Heart right ventricle (tissue), 16 donors: ENCODE data around the gene ATP6V0A1. TPM values are rescaled to one million over a fixed set of nuclear protein-coding genes. Genes with fewer than 3 reads are reported as not detected.
A peak's percentile ranks its signal among the peaks of the same experiment; 100 is the strongest.

Experiments
- ATAC-seq, 8 donors: fragments of 200-7000 bp; cut with Tn5 transposase; one replicate each; pipeline ENCODE4 v1.9.1; 2020; ENCODE audit warnings: mild to moderate bottlenecking in 8 of 8, moderate library complexity in 8 of 8, moderate number of reproducible peaks in 1 of 8
- DNase-seq, 2 donors: peaks; one replicate each; pipeline ENCODE4 v3.0.0-alpha.2; 2020
- H3K27ac ChIP-seq, 10 donors: fragments of 200-600 bp; sonication (generic) in 2 of 10; one replicate each; pipeline versions ENCODE4 v1.5.0 to v1.8.0; 2020 to 2022; ENCODE audit warnings: mild to moderate bottlenecking in 3 of 10
- H3K27me3 ChIP-seq, 7 donors: fragments of 200-600 bp; one replicate each; pipeline ENCODE4 v1.8.0; 2021 to 2022; ENCODE audit warnings: mild to moderate bottlenecking in 2 of 7
- H3K36me3 ChIP-seq, 9 donors: fragments of 200-600 bp; sonication (generic) in 1 of 9; one replicate each; pipeline versions ENCODE4 v1.5.0 to v1.8.0; 2020 to 2022; ENCODE audit warnings: mild to moderate bottlenecking in 2 of 9
- H3K4me1 ChIP-seq, 9 donors: fragments of 200-600 bp; sonication (generic) in 1 of 9; one replicate each; pipeline versions ENCODE4 v1.5.0 to v1.8.0; 2020 to 2022; ENCODE audit warnings: mild to moderate bottlenecking in 4 of 9
- H3K4me3 ChIP-seq, 10 donors: fragments of 200-600 bp; sonication (generic) in 2 of 10; one replicate each; pipeline versions ENCODE4 v1.5.0 to v1.8.0; 2020 to 2022; ENCODE audit warnings: mild to moderate bottlenecking in 7 of 10, moderate library complexity in 2 of 10
- H3K9me3 ChIP-seq, 11 donors: fragments of 200-600 bp in 10 of 11; sonication (generic) in 2 of 11; one replicate each; pipeline versions ENCODE4 v1.5.0 to v1.8.0; 2013 to 2022; ENCODE audit warnings: mild to moderate bottlenecking in 2 of 11, control low read depth in 1 of 11, moderate library complexity in 1 of 11
- CTCF ChIP-seq, 9 donors: fragments of 200-600 bp; sonication (generic) in 2 of 9; IDR thresholded peaks; one replicate each; pipeline versions ENCODE4 v1.5.0 to v1.8.0; 2021 to 2022; ENCODE audit warnings: antibody characterized with exemption in 9 of 9, mild to moderate bottlenecking in 5 of 9, moderate library complexity in 1 of 9
- WGBS, 2 donors: extraction: QIAGEN DNeasy Blood & Tissue Kit; methylation state at CpG; one replicate each; pipeline ENCODE4 v1.1.7; 2013; ENCODE audit warnings: inconsistent platforms in 1 of 2; 5-methylcytosine and 5-hydroxymethylcytosine counted together
- intact Hi-C, 10 donors: fragments of 100-400 bp; cut with DNase I; formaldehyde crosslinking; loops; one replicate each; pipeline versions ENCODE4 v1.11.1 to v1.14.2; 2022
- polyA plus RNA-seq, 2 donors: library from polyadenylated mRNA; stranded (reverse); fragments of 200-250 nt; gene quantifications; one replicate each; pipeline ENCODE4 v1.2.3, GENCODE V29; 2013
- total RNA-seq, 10 donors: library from RNA; stranded (reverse); fragmentation: NEBNext Ultra II Directional in 3 of 10; extraction: Animal tissue kit (Norgen Biotek cat#: 25700) in 3 of 10; gene quantifications; one replicate each; pipeline versions ENCODE4 v1.2.1 to v1.2.4, GENCODE V29; 2021 to 2023
- donor health status: Arrhythmogenic right ventricular cardiomyopathy.
- donor health status: ischemic (EF 13 %, LVEDD 7.1; RV severe dilation, severe dysfunction).
- donor health status: healthy with polysubstance abuse.
- donor health status: DM: no; HTN: yes; CAD: no.
- donor health status: DM: no; HTN: no; CAD: no.
- donor health status: ischemic (EF 25% LVEDD 6.9; RV normal size, moderate dysfunction).
- donor health status: ischemic (EF 25% LVEDD 5.7; RV mildly dilated, moderate dysfunction).
- donor health status: healthy.
- donor health status: DM: yes; HTN: yes; CAD: no.
- donor health status: Ischemic cardiomyopathy.
- donor health status: ischemic (EF 35%, LVEDD 5.7; RV mildly dilated, moderate dysfunction).
- donor health status: nonischemic (EF 11% LVEDD 7.7; RV severe dilation, severe dysfunction).
- donor health status: DM: yes; HTN: yes; CAD: no.
- donor health status: PGD.
- donor health status: ischemic (EF 29% LVEDD 5.4; RV normal size, mild dysfunction).
- donor health status: nonischemic (EF 23%, LVEDD 6.1; RV moderate dilation, normal function).

The ATP6V0A1 gene
- total and polyA plus RNA-seq, 12 donors, result 28.1 to 48.5 (median 34.4) TPM

GRCh38 chr17:42536048-42536371 is 77.3 kb downstream of the ATP6V0A1 start, which contains the start of gene NAGLU:
Gene NAGLU (plus strand): TSS chr17:42536241. CDS start chr17:42536273, 32 bp downstream.
- no peaks in the 10 kb centered on the region for H3K27me3 ChIP-seq
- H3K27ac ChIP-seq, result peak within 1 kb of the TSS; percentile 79 to 98 (median 86)
- WGBS, 2 donors, result 0 to 1% methylated on average over 29 to 40 of the region's 40 CpGs
- peaks cover 0 to 29% (median under 1%) of the 10 kb centered on the region in 9 donors for H3K36me3 ChIP-seq
- H3K4me3 ChIP-seq, result peak within 1 kb of the TSS; percentile 30 to 88 (median 72)
- TF ChIP-seq CTCF (IDR thresholded peaks at IDR 0.05), result no peak
- DNase-seq, result peak; percentile 96 to 99
- no peaks in the 10 kb centered on the region for H3K9me3 ChIP-seq
- H3K4me1 ChIP-seq, result peaks cover 3 to 38% (median 25%) of the 10 kb centered on the region in 9 donors
- intact Hi-C loops, result loop anchor here in 1 of 10 donors (1.0 kb wide), 1 partner anchor 143 kb away; no protein-coding TSS in a partner anchor
- peak; percentile 87 to 94 (median 92) for ATAC-seq

- peak in 1 of 9 donors; percentile 29 for TF ChIP-seq CTCF (IDR thresholded peaks at IDR 0.05)
- intact Hi-C loops, result loop anchor here in 1 of 10 donors (1.0 kb wide), 1 partner anchor 143 kb away; no protein-coding TSS in a partner anchor
- peak; percentile 76 to 88 for DNase-seq
- peak overlapping the region; percentile 73 to 98 (median 86) for H3K27ac ChIP-seq
- H3K4me3 ChIP-seq, result peak overlapping the region; percentile 30 to 88 (median 72)
- H3K9me3 ChIP-seq, result no peaks in the 10 kb centered on the region
- H3K27me3 ChIP-seq, result no peaks in the 10 kb centered on the region
- peak; percentile 52 to 72 (median 60) for ATAC-seq
- 1 to 2% methylated on average over 38 to 63 of the region's 65 CpGs for WGBS, 2 donors
- H3K4me1 ChIP-seq, result peaks cover 3 to 39% (median 24%) of the 10 kb centered on the region in 9 donors
- H3K36me3 ChIP-seq, result peaks cover 0 to 35% (median 3%) of the 10 kb centered on the region in 9 donors
These were observed 77.9 kb downstream of the ATP6V0A1 start for GRCh38 chr17:42536372-42537155.

- 89 to 90% methylated on average over 30 to 31 of the region's 31 CpGs for WGBS, 2 donors
- peak overlapping the region in 9 of 10 donors; percentile 73 to 98 (median 86) for H3K27ac ChIP-seq
- intact Hi-C loops, result no loop called here
- DNase-seq (no peak), ATAC-seq (peak in 4 of 8 donors; percentile 0 to 39 (median 2))
- H3K4me3 ChIP-seq, result peak overlapping the region; percentile 30 to 88 (median 72)
- no peaks in the 10 kb centered on the region for H3K27me3 ChIP-seq
- no peaks in the 10 kb centered on the region for H3K9me3 ChIP-seq
- H3K4me1 ChIP-seq, result peaks cover 3 to 35% (median 22%) of the 10 kb centered on the region in 9 donors
- H3K36me3 ChIP-seq, result peaks cover 0 to 42% (median 10%) of the 10 kb centered on the region in 9 donors
- no peak for TF ChIP-seq CTCF (IDR thresholded peaks at IDR 0.05)
These were observed 78.6 kb downstream of the ATP6V0A1 start for GRCh38 chr17:42537156-42537805.

GRCh38 chr17:42537826-42538451 is 79.3 kb downstream of the ATP6V0A1 start:
- H3K4me1 ChIP-seq, result peaks cover 3 to 29% (median 22%) of the 10 kb centered on the region in 9 donors
- intact Hi-C loops, result no loop called here
- no peak for TF ChIP-seq CTCF (IDR thresholded peaks at IDR 0.05)
- no peaks in the 10 kb centered on the region for H3K27me3 ChIP-seq
- peaks cover 0 to 48% (median 17%) of the 10 kb centered on the region in 9 donors for H3K36me3 ChIP-seq
- WGBS, 2 donors, result 95 to 96% methylated on average over 5 of the region's 5 CpGs
- no peaks in the 10 kb centered on the region for H3K9me3 ChIP-seq
- no peak for ATAC-seq
- H3K4me3 ChIP-seq, result no peak overlapping the region
- DNase-seq, result no peak
- H3K27ac ChIP-seq, result no peak overlapping the region
